HCT116 (cell line): ENCODE results near the gene OR2AT4. TPM values are rescaled to one million over a fixed set of nuclear protein-coding genes. Genes with fewer than 3 reads are reported as not detected.

ENCODE experiments used
- ATAC-seq: fragments of 200-7000 bp; cut with Tn5 transposase; 2 replicates; pipeline ENCODE4 v1.9.1; 2020; ENCODE audit warnings: mild to moderate bottlenecking, moderate library complexity
- BruUV-seq: library from RNA; stranded (reverse); fragments of 400-500 nt; replicated peaks from 2 replicates; lab custom pipeline; 2021; lab: Mats Ljungman, UMichigan
- CTCF ChIA-PET: fragments of 300-600 bp; sonication (Branson Sonifier 250); formaldehyde crosslinking; loops from one replicate; lab custom pipeline; 2021; ENCODE audit warnings: antibody characterized with exemption; lab: Charles Lee
- POLR2A ChIA-PET: fragments of 300-600, 350-600 bp; sonication (Branson Sonifier 250); formaldehyde crosslinking; loops from one replicate; lab custom pipeline; 2021; ENCODE audit warnings: antibody characterized with exemption; lab: Charles Lee
- RAD21 ChIA-PET, 2 experiments: fragments of 300-600 bp; sonication (Branson Sonifier 250); formaldehyde crosslinking; loops; one replicate each; lab custom pipeline; 2023; ENCODE audit warnings: low total read pairs in 2 of 2; ENCODE audit not compliant: uncharacterized antibody in 2 of 2, unreplicated experiment in 2 of 2, low non-redundant PET in 1 of 2; lab: Charles Lee
- DNase-seq: peaks from one replicate; pipeline ENCODE4 v3.0.0-alpha.2; 2010; ENCODE audit warnings: low read depth, low spot score
- H2AFZ ChIP-seq: fragments of 200-600 bp; shearing (Covaris generic), sonication (generic); 2 replicates; pipeline ENCODE4 v1.6.1; 2017; ENCODE audit warnings: low read depth, mixed run types, mixed read lengths, antibody characterized with exemption, low read length; ENCODE audit not compliant: poor library complexity, severe bottlenecking
- H3K27ac ChIP-seq: 2 replicates; pipeline ENCODE4 v1.5.1; 2012; ENCODE audit warnings: low read depth, low read length
- H3K27me3 ChIP-seq: fragments of 200-600 bp; sonication (generic); 2 replicates; pipeline ENCODE4 v1.6.1; 2016; ENCODE audit warnings: mixed run types, low read length, mixed read lengths; ENCODE audit not compliant: insufficient read depth
- H3K36me3 ChIP-seq, 2 experiments: fragments of 200-500 bp in 1 of 2; fragments of 200-600 bp in 1 of 2; sonication (Bioruptor generic) in 1 of 2; sonication (generic) in 1 of 2; 2 replicates each; pipeline versions ENCODE4 v1.5.1 to v1.6.1; 2014 to 2016; ENCODE audit warnings: low read length in 2 of 2, inconsistent platforms in 1 of 2, mixed read lengths in 1 of 2, mixed run types in 1 of 2; ENCODE audit not compliant: insufficient read depth in 2 of 2, control insufficient read depth in 1 of 2
- H3K4me1 ChIP-seq, 2 experiments: fragments of 200-600 bp in 1 of 2; sonication (generic) in 1 of 2; 2 replicates each; pipeline versions ENCODE4 v1.5.1 to v1.6.1; 2012 to 2017; ENCODE audit warnings: low read length in 2 of 2, inconsistent platforms in 1 of 2, mild to moderate bottlenecking in 1 of 2, mixed read lengths in 1 of 2, mixed run types in 1 of 2, moderate library complexity in 1 of 2; ENCODE audit not compliant: insufficient read depth in 2 of 2, control insufficient read depth in 1 of 2
- H3K4me2 ChIP-seq: fragments of 200-600 bp; sonication (generic); 2 replicates; pipeline ENCODE4 v1.6.1; 2017; ENCODE audit warnings: mixed run types, low read length, mixed read lengths
- H3K4me3 ChIP-seq, 2 experiments: fragments of 200-600 bp in 1 of 2; sonication (generic) in 1 of 2; replicated peaks in 1 of 2; 2 replicates each; pipeline ENCODE4 v1.5.1; 2011 to 2016; ENCODE audit warnings: low read length in 2 of 2, control low read depth in 1 of 2, low read depth in 1 of 2, mild to moderate bottlenecking in 1 of 2, mixed read lengths in 1 of 2, mixed run types in 1 of 2
- H3K79me2 ChIP-seq: fragments of 200-600 bp; sonication (generic); 2 replicates; pipeline ENCODE4 v1.6.1; 2017; ENCODE audit warnings: mild to moderate bottlenecking, mixed run types, low read length, moderate library complexity, mixed read lengths; ENCODE audit not compliant: insufficient read depth
- H3K9ac ChIP-seq: fragments of 200-600 bp; sonication (generic); 2 replicates; pipeline ENCODE4 v1.6.1; 2016; ENCODE audit warnings: low read length, mixed read lengths
- H3K9me2 ChIP-seq: fragments of 200-600 bp; sonication (generic), shearing (Covaris generic); 2 replicates; pipeline ENCODE4 v1.6.1; 2017; ENCODE audit warnings: mixed run types, mild to moderate bottlenecking, moderate library complexity; ENCODE audit not compliant: insufficient read depth
- H3K9me3 ChIP-seq, 2 experiments: fragments of 200-500 bp in 1 of 2; fragments of 200-600 bp in 1 of 2; sonication (Bioruptor generic) in 1 of 2; sonication (generic) in 1 of 2; 2 replicates each; pipeline ENCODE4 v1.6.1; 2014 to 2017; ENCODE audit warnings: low read length in 2 of 2, mixed read lengths in 2 of 2, inconsistent platforms in 1 of 2, low read depth in 1 of 2, mild to moderate bottlenecking in 1 of 2, mixed run types in 1 of 2, moderate library complexity in 1 of 2; ENCODE audit not compliant: control insufficient read depth in 1 of 2, insufficient read depth in 1 of 2
- H4K20me1 ChIP-seq: fragments of 200-600 bp; sonication (generic), shearing (Covaris generic); 2 replicates; pipeline ENCODE4 v1.6.1; 2017; ENCODE audit warnings: mixed run types, mild to moderate bottlenecking, moderate library complexity; ENCODE audit not compliant: insufficient read depth
- CBX3 ChIP-seq: IDR thresholded peaks from 2 replicates; pipeline ENCODE4 v1.6.1; 2012; ENCODE audit warnings: low read depth
- EGR1 ChIP-seq: IDR thresholded peaks from 2 replicates; pipeline ENCODE4 v1.6.1; 2012; ENCODE audit warnings: low read depth
- EZH2 ChIP-seq: fragments of 200-600 bp; sonication (generic); IDR thresholded peaks from 2 replicates; pipeline ENCODE4 v1.6.1; 2017; ENCODE audit warnings: antibody characterized with exemption, mixed run types
- EZH2phosphoT487 ChIP-seq: fragments of 200-600 bp; IDR thresholded peaks from 2 replicates; pipeline ENCODE4 v1.6.1; 2018; ENCODE audit warnings: antibody characterized with exemption, borderline replicate concordance
- JUND ChIP-seq: IDR thresholded peaks from 2 replicates; pipeline ENCODE4 v1.6.1; 2012
- POLR2AphosphoS5 ChIP-seq: IDR thresholded peaks from 2 replicates; pipeline ENCODE4 v1.6.1; 2011; ENCODE audit warnings: mild to moderate bottlenecking, low read depth, low read length, moderate library complexity
- RAD21 ChIP-seq: IDR thresholded peaks from 2 replicates; pipeline ENCODE4 v1.6.1; 2012; ENCODE audit warnings: low read depth, mild to moderate bottlenecking
- SIN3A ChIP-seq: IDR thresholded peaks from 2 replicates; pipeline ENCODE4 v1.6.1; 2012; ENCODE audit warnings: low read depth
- SP1 ChIP-seq: IDR thresholded peaks from 2 replicates; pipeline ENCODE4 v1.6.1; 2012; ENCODE audit warnings: low read depth
- SRF ChIP-seq: IDR thresholded peaks from 2 replicates; pipeline ENCODE4 v1.6.1; 2012; ENCODE audit warnings: low read depth
- TCF7L2 ChIP-seq: IDR thresholded peaks from 2 replicates; pipeline ENCODE4 v1.7.0; 2011; ENCODE audit warnings: borderline replicate concordance, inconsistent platforms; ENCODE audit not compliant: insufficient read depth, insufficient read length; ENCODE audit errors: extremely low read depth
- ZFX ChIP-seq: fragments of 450-650 bp; IDR thresholded peaks from 2 replicates; pipeline ENCODE4 v1.6.1; 2017
- intact Hi-C: fragments of 100-400 bp; cut with micrococcal nuclease; formaldehyde crosslinking; loops from 2 replicates; pipeline ENCODE4 v1.10.0; 2022
- total RNA-seq: library from RNA; stranded (reverse); gene quantifications from one replicate; pipeline ENCODE4 v1.2.1, GENCODE V29; 2021; ENCODE audit not compliant: unreplicated experiment
- TF ChIP-seq, protein P1 (sequence below): IDR thresholded peaks from 2 replicates; pipeline ENCODE4 v1.6.1; 2012; ENCODE audit warnings: low read depth

Gene OR2AT4
- total RNA-seq, 1 experiment from 2014 or later = not detected

DNA sequence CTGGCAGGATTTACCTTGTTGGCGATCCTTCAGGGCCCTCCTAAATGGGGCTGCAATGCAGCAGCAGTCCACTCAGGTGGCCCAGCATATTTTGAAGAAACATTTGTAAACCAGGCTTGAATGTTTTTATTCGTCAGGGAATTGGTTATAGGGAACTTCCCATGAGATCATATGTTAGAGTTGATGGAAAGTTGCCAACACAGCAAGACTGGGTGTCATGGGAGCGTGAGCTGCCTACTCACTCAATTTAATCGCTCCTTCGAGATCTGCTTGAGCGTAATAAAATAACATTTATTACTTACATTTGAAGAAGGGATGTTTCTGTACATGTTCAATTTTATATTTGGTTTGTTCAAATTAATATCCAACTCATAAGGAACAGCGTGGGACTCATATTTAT is 19.4 kb downstream of the OR2AT4 start:
- no peaks in the 10 kb centered on the region for H3K27me3 ChIP-seq
- RAD21 ChIA-PET = no interaction called here
- H3K27ac ChIP-seq = no peak overlapping the region
- no peak overlapping the region for H3K4me2 ChIP-seq
- no peak overlapping the region for H3K9ac ChIP-seq
- intact Hi-C loops = no loop called here
- ATAC-seq (no peak), DNase-seq (no peak)
- TF ChIP-seq TCF7L2 (no peak), SP1 (no peak), EZH2phosphoT487 (no peak), SIN3A (no peak), EZH2 (no peak), CBX3 (no peak), EGR1 (no peak), POLR2AphosphoS5 (no peak), SRF (no peak), ZFX (no peak), RAD21 (no peak), JUND (no peak)
- TF ChIP-seq, protein P1, sequence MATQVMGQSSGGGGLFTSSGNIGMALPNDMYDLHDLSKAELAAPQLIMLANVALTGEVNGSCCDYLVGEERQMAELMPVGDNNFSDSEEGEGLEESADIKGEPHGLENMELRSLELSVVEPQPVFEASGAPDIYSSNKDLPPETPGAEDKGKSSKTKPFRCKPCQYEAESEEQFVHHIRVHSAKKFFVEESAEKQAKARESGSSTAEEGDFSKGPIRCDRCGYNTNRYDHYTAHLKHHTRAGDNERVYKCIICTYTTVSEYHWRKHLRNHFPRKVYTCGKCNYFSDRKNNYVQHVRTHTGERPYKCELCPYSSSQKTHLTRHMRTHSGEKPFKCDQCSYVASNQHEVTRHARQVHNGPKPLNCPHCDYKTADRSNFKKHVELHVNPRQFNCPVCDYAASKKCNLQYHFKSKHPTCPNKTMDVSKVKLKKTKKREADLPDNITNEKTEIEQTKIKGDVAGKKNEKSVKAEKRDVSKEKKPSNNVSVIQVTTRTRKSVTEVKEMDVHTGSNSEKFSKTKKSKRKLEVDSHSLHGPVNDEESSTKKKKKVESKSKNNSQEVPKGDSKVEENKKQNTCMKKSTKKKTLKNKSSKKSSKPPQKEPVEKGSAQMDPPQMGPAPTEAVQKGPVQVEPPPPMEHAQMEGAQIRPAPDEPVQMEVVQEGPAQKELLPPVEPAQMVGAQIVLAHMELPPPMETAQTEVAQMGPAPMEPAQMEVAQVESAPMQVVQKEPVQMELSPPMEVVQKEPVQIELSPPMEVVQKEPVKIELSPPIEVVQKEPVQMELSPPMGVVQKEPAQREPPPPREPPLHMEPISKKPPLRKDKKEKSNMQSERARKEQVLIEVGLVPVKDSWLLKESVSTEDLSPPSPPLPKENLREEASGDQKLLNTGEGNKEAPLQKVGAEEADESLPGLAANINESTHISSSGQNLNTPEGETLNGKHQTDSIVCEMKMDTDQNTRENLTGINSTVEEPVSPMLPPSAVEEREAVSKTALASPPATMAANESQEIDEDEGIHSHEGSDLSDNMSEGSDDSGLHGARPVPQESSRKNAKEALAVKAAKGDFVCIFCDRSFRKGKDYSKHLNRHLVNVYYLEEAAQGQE = no peak
- no peak overlapping the region for H2AFZ ChIP-seq
- POLR2A ChIA-PET = no interaction called here
- H3K4me1 ChIP-seq = no peaks in the 10 kb centered on the region; a peak in 1 of 4 replicates
- H3K4me3 ChIP-seq = no peak overlapping the region
- H3K36me3 ChIP-seq = no peaks in the 10 kb centered on the region
- H3K9me3 ChIP-seq = no peaks in the 10 kb centered on the region
- CTCF ChIA-PET = no interaction called here
- H3K79me2 ChIP-seq = no peaks in the 10 kb centered on the region
- no peaks in the 10 kb centered on the region for H3K9me2 ChIP-seq
- BruUV-seq = no TSS peak
- no peaks in the 10 kb centered on the region for H4K20me1 ChIP-seq
